H4 (cell line): ENCODE data around the gene PIK3AP1. TPM values are rescaled to one million over a fixed set of nuclear protein-coding genes. Genes with fewer than 3 reads are reported as not detected.
A peak's percentile ranks its signal among the peaks of the same experiment; 100 is the strongest.

Experiments used
- DNase-seq: peaks from one replicate; pipeline ENCODE4 v3.0.0-alpha.2; 2015; ENCODE audit warnings: low spot score
- total RNA-seq: library from RNA; depleted of rRNA; stranded (reverse); fragments of >200 nt; shearing (Covaris generic); gene quantifications from 2 replicates; pipeline ENCODE4 v1.2.3, GENCODE V29; 2014

The PIK3AP1 gene
- total RNA-seq, 1 experiment from 2014 or later, result 0.43 TPM

GRCh38 chr10:96612055-96612830 is 108.1 kb downstream of the PIK3AP1 start:
- no peak for DNase-seq

DNA sequence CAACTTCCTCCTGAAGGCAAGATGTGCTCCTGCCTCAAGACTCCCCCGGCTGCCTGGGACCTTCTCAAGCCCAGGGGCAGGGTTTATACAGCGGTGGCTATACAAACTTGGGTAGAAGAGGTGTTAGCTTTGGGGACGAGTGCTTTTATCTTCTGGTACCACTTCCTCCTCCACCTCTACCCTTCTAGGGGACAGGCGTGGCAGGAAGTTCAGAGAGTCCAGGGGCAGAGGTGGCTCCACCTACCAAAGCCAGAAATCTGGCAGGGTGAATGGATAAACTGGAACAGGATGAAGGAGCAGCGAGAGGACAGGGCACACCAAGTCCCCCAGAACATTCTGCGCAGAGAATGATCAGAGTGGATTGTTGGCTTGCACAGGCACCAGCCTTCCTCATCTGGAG is 109.5 kb downstream of the PIK3AP1 start:
- no peak for DNase-seq

GRCh38 chr10:96609510-96609909 is 110.8 kb downstream of the PIK3AP1 start:
- DNase-seq, result no peak

- no peak for DNase-seq
These were observed 111.5 kb downstream of the PIK3AP1 start for GRCh38 chr10:96608805-96609204.

DNA sequence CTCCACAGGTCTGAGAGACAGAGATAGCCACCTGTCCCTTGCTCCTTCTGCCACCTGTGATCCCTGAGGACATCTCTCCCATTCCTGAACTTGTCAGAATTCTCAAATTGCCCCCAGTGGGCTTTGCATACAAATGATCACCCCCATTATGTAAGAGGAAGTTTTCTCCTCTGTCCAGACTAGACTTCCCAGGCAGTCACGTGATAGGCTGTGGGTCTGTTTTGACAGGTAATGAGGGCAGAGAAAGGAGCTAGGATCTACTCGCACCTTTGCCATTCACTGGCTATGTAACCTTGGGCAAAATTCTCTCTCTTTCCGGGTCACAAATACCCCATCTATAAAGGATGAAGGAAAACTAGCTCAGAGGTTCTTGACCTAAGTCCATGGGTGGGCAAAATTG is 112.1 kb downstream of the PIK3AP1 start:
- DNase-seq, result no peak

DNA sequence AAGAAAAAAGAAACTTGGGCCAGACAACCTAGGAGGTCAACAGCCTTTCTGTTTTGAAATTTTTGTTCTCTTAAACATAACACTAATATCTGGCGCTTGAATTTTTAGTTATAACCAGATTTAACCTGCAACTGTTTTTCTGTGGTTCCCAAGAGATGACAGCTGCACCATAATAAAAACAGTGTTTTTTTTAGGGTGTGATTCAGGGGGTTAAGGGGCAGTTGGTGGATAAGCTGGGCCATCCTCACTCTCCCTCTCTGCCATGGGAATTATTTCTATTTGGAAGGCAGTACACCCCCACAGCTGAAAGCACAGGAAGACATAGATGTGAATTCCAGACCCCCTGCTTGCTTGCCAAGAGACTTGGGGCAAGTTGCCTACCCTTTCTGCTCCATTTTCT is 113.4 kb downstream of the PIK3AP1 start:
- no peak for DNase-seq

- no peak for DNase-seq
These were observed 114.1 kb downstream of the PIK3AP1 start for GRCh38 chr10:96606216-96606615.

DNA sequence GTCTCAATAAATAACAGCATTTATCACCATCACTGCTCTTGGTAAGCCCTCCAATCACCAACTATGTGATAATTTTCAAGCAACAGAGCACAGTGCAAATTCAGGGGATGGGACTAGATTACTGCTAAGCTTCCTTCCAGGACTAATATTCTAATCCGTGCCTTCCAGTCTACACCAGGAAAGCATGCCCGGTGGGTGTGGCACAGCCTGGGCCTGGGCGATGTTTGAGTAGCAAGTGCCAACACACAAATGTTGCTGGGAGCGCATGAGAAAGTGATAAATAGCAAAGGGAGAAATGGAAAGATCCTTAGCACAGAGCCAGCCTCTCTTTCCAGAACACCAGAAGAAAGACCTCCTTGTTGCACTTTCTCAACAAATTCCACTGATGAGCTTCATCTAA is 120.0 kb downstream of the PIK3AP1 start:
- no peak for DNase-seq

GRCh38 chr10:96598846-96599245 is 121.5 kb downstream of the PIK3AP1 start:
- no peak for DNase-seq

GRCh38 chr10:96596422-96597407 is 123.6 kb downstream of the PIK3AP1 start:
- no peak for DNase-seq

- DNase-seq, result no peak
These were observed 124.6 kb downstream of the PIK3AP1 start for GRCh38 chr10:96595741-96596140.

GRCh38 chr10:96591946-96592345 is 128.4 kb downstream of the PIK3AP1 start:
- DNase-seq, result no peak

- no peak for DNase-seq
These were observed 131.5 kb downstream of the PIK3AP1 start for GRCh38 chr10:96588616-96589419.

GRCh38 chr10:96588060-96588554 is 132.2 kb downstream of the PIK3AP1 start:
- DNase-seq, result no peak

GRCh38 chr10:96587264-96588059 is 132.9 kb downstream of the PIK3AP1 start:
- peak; percentile 63 for DNase-seq

- DNase-seq, result peak; percentile 85
These were observed 133.7 kb downstream of the PIK3AP1 start, which contains the start of gene TM9SF3 for GRCh38 chr10:96586419-96587263. Gene TM9SF3 (minus strand): TSS chr10:96587012. CDS start chr10:96586835, 177 bp downstream.

GRCh38 chr10:96585736-96586418 is 134.4 kb downstream of the PIK3AP1 start:
- no peak for DNase-seq

DNA sequence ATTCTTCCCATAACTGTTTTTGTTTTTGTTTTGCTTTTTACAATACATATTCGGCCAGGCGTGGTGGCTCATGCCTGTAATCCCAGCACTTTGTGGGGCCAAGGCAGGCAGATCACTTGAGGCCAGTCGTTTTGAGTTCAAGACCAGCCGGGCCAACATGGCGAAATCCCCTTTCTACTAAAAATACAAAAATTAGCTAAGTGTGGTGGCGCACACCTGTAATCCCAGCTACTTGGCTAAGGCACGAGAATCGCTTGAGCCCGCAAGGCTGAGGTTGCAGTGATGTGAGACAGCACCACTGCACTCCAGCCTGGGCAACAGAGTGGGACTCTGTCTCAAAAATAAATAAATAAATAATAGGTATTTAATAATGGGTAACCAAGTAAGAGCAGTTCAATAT is 135.8 kb downstream of the PIK3AP1 start:
- DNase-seq, result no peak

DNA sequence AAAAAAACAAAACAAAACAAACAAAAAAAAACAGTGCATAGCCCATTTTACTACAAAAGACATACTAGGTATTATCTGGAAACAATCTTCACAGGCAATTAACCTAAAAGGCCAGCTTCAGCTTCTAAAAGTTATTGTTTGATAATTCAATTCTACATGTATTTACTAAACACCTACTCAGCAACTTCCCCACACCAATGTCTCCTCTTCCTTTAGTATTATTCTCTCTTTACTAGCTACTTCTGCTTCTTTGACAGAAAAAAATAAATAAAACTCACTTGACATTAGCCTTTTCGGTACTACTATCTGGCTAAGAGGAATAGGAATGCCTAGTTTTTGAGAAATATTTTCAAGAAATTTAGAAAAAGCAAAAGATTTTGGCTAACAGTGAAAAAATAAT is 136.3 kb downstream of the PIK3AP1 start:
- no peak for DNase-seq
